GM12865 (cell line): ENCODE data around the gene PGLYRP4.
"Not testable (repeated sequence)": the region's sequence is repeated elsewhere in the genome, so short reads cannot be mapped to it uniquely, and the experiment has no call there.

Source experiments
- DNase-seq: peaks from one replicate; pipeline ENCODE4 v3.0.0; 2010; ENCODE audit warnings: low read depth
- H3K4me3 ChIP-seq: 2 replicates; pipeline ENCODE4 v1.5.1; 2011; ENCODE audit warnings: mild to moderate bottlenecking, low read depth, low read length, control low read depth
- CTCF ChIP-seq: IDR thresholded peaks from 2 replicates; pipeline ENCODE4 v1.5.1; 2011; ENCODE audit warnings: low read length, control low read depth, low read depth, inconsistent platforms; ENCODE audit not compliant: insufficient read depth; ENCODE audit errors: missing control alignments

Gene PGLYRP4

GRCh38 chr1:153350321-153350957 lies 1.8 kb upstream of the PGLYRP4 start:
- no peak for TF ChIP-seq CTCF
- H3K4me3 ChIP-seq: no peak overlapping the region
- no peak for DNase-seq

- no peak overlapping the region for H3K4me3 ChIP-seq
- no peak for TF ChIP-seq CTCF
- peak; percentile 45 for DNase-seq
Measured at GRCh38 chr1:153349363-153350320, 1.0 kb upstream of the PGLYRP4 start.

GRCh38 chr1:153347856-153348255 lies 785 bp downstream of the PGLYRP4 start:
- no peak for TF ChIP-seq CTCF
- no peak overlapping the region for H3K4me3 ChIP-seq
- DNase-seq: no peak

GRCh38 chr1:153347049-153347448 lies 1.6 kb downstream of the PGLYRP4 start:
- not testable (repeated sequence) for DNase-seq, H3K4me3 ChIP-seq

GRCh38 chr1:153346077-153346723 lies 2.4 kb downstream of the PGLYRP4 start:
- no peak overlapping the region for H3K4me3 ChIP-seq
- no peak for DNase-seq
- TF ChIP-seq CTCF: no peak

- DNase-seq: peak; percentile 57
- H3K4me3 ChIP-seq: no peak overlapping the region
- no peak for TF ChIP-seq CTCF
Measured at GRCh38 chr1:153345187-153346076, 3.2 kb downstream of the PGLYRP4 start.
